Thyroid gland (tissue), 4 donors: Measurements from ENCODE around the gene ZFHX3.

Experiments used
- POLR2A ChIP-seq, 2 donors: fragments of 450-650 bp; IDR thresholded peaks; one replicate each; pipeline ENCODE4 v1.6.1; 2017; ENCODE audit warnings: antibody characterized with exemption in 2 of 2, mild to moderate bottlenecking in 2 of 2, moderate library complexity in 1 of 2
- TF ChIP-seq, protein P1 (sequence below), 6 experiments: fragments of 200-600 bp in 3 of 6; fragments of 450-650 bp in 3 of 6; sonication (generic) in 3 of 6; IDR thresholded peaks; one replicate each; pipeline ENCODE4 v1.5.1; 2016 to 2019; ENCODE audit warnings: antibody characterized with exemption in 6 of 6, mild to moderate bottlenecking in 2 of 6, inconsistent platforms in 1 of 6, moderate library complexity in 1 of 6

DNA sequence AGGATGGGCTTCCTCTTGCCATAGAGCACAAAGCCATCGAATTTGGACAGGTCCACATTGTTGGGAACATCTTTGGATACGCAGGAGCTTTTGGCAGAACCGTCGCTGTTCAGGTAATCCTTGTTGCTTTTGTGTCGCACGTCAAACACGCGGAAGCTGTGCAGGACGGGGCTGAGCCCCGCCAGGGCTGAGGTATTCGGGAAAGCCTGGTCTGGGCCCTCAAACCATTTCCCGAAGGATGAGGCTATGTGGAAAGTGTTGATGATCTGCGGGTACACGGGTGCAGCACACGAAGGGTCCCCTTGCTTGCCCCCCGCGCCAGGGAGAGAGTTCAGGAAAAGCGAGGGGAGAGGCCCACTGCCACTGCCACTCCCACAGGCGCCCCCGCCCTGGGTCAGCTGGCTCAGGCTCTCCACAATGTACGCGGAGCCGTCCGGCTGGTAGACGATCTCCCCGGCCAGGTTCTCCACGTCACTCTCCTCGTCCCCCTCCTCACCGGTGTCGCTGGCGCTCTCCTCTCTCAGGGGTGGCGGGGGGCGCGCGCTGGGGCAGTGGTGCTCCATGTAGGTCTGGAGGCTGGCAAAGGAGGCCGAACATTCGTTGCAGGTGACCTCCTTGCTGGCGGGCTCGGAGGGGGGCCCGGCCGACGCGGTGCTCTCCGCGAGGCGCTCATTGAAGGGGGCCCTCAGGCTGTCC is 88.5 kb downstream of the ZFHX3 start:
- TF ChIP-seq, protein P1, sequence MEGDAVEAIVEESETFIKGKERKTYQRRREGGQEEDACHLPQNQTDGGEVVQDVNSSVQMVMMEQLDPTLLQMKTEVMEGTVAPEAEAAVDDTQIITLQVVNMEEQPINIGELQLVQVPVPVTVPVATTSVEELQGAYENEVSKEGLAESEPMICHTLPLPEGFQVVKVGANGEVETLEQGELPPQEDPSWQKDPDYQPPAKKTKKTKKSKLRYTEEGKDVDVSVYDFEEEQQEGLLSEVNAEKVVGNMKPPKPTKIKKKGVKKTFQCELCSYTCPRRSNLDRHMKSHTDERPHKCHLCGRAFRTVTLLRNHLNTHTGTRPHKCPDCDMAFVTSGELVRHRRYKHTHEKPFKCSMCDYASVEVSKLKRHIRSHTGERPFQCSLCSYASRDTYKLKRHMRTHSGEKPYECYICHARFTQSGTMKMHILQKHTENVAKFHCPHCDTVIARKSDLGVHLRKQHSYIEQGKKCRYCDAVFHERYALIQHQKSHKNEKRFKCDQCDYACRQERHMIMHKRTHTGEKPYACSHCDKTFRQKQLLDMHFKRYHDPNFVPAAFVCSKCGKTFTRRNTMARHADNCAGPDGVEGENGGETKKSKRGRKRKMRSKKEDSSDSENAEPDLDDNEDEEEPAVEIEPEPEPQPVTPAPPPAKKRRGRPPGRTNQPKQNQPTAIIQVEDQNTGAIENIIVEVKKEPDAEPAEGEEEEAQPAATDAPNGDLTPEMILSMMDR (IDR thresholded peaks at IDR 0.05) = no peak
- TF ChIP-seq POLR2A (IDR thresholded peaks at IDR 0.05) = no peak
